ENCODE data around the gene ELL.

GRCh38 chr19:18475762-18476331 lies 46.0 kb downstream of the ELL start:
- no peak for TF ChIP-seq CTCF (IDR thresholded peaks at IDR 0.05)
- no peak for TF ChIP-seq POLR2A (IDR thresholded peaks at IDR 0.05)

Data from testis (tissue), 2 donors.